HG03139 (cell line): ENCODE results near the gene ZP1.
"Not testable (repeated sequence)": the region's sequence is repeated elsewhere in the genome, so short reads cannot be mapped to it uniquely, and the experiment has no call there.

Source experiments
- ATAC-seq: cut with Tn5 transposase; IDR thresholded peaks from one replicate; pipeline ENCODE4 v1.9.1; 2021; ENCODE audit not compliant: unreplicated experiment

Gene ZP1

GRCh38 chr11:60866911-60867870 is at the start of gene ZP1:
Gene ZP1, plus strand, starts transcription at chr11:60867542. Its CDS starts 20 bp downstream, at chr11:60867562.
- no peak for ATAC-seq

DNA sequence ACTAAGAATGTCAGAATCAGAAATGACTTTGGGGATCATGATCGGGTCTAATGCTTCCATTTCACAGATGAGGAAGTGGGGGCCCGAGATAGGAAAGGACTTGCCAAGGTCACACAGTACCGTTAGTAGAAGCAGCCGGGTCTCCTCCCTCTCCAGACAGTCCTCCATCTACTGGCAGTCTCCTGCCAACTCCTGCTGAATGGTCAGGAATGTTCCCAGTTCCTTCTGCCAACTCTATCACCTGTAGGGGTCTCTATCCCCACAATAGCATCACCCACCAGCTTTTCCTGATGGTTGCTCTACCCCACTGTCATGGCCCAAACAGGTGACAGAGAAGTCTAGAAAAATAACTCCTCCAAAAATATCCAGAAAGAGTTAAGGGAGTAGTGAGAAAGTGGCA is 49.3 kb upstream of the ZP1 start:
- ATAC-seq: no peak

GRCh38 chr11:60821827-60822599 is 45.3 kb upstream of the ZP1 start:
- ATAC-seq: no peak

GRCh38 chr11:60823745-60824306 is 43.5 kb upstream of the ZP1 start:
- ATAC-seq: not testable (repeated sequence)

GRCh38 chr11:60825118-60825517 is 42.2 kb upstream of the ZP1 start:
- ATAC-seq: no peak

DNA sequence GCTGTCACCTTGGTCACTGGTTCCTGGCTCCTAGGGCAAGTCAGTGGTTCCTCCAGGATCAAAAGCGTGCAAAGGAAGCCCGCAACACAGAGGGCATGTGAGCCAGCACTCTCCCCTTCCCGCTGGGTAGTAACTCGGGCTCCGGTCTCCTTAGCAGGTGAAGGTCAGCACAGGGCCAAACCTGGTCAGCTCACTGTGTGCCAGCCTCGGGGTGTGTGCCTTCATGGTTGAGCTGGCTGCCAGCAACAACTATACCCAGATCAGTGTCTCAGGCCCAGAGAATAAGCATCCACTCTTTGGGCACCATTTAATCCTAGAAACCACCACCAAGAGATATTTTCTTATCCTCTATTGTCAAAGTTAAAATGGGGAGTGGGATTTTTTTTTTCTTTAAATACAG is 41.6 kb upstream of the ZP1 start:
- ATAC-seq: no peak

GRCh38 chr11:60830478-60831142 is 36.7 kb upstream of the ZP1 start:
- ATAC-seq: no peak

GRCh38 chr11:60831143-60831500 is 36.2 kb upstream of the ZP1 start:
- peak; percentile 77 for ATAC-seq

- ATAC-seq: no peak
Measured at GRCh38 chr11:60831501-60832079, 35.8 kb upstream of the ZP1 start.

DNA sequence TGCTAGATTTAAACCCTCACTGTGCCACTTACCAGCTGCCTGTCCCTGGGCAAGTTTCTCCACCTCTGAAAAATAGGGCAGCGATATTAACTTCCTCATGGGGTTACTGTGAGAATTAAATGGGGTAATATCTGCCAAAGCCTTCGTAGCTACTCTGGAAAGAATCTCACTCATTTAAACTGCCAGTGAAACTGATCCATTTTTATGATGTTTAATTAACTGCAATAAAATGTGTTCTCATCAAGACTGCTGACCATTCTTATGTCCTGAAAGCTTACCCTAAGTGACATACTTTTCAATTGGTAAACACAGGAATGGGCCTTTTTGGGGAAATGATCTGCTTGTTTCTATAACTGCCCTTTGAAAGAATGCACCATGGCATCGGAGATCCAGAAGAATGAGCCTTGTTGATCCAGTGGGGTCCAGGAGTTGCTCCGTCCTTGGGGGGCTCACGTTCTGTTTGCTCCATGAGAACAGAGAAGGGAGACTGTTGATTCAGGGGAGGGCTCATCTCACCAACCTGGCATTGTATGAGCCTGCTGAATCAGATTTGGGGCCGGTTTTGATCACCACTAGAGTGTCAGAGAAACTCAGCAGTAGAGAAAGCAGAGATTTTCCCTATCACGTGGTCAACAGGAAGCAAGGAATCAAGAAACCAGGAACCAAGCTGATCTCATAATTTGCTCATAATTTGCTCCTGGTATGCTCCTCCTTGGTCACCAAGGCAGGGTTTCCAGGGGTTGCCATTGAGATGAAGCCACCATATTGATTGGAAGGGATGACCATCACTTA is 32.4 kb upstream of the ZP1 start:
- no peak for ATAC-seq

GRCh38 chr11:60835534-60835846 is 31.9 kb upstream of the ZP1 start:
- ATAC-seq: no peak

DNA sequence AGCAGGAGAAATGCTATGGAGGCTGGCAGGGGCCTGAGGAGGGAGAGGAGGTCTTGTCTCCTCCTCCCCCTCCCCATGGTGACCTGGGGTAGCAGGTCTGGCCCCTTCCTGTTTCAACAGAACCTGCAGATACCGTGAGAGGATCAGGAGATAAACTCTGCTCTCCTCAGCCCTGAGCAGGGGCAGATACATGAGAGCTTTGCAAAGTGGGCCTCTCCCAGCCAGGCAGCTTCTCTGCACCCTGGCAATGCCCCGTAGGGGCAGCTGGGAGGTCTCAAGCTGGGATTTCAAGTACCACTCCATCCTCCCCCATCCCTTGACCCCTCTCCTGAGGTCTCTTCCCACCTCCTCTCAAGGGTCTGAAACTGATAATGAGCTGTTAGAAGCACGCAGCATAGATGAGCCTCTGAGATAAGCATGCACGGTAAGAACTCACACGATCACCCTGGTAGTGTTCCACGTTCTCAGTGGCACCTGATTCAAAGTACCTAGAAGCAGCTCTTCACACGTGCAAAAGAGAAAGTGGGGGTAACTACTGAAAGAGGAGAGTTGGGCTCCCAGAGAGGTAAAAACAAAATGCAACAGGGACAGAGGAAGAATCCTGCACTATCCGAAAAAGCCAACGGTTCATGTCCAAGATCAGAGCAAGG is 30.4 kb upstream of the ZP1 start:
- no peak for ATAC-seq

DNA sequence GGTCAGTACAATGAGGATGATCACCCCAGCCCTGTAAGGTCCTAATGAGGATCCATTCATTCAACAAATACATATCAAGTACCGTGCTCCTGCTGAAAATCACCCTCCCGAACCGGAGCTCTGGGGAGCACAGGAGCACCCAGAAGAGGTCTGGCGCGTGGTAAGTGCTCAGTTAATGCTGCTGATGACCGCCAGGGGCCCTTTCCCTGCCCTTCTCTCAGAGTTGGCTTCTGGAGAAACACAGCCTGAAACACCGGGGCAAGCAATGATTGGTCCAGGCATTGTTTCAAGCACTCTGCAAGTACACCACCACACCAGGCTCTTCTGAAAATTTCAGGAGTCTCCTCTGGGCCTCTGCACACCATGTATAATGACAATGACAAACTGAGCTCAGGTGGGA is 29.2 kb upstream of the ZP1 start:
- no peak for ATAC-seq

GRCh38 chr11:60840470-60841430 is 26.6 kb upstream of the ZP1 start:
- no peak for ATAC-seq

DNA sequence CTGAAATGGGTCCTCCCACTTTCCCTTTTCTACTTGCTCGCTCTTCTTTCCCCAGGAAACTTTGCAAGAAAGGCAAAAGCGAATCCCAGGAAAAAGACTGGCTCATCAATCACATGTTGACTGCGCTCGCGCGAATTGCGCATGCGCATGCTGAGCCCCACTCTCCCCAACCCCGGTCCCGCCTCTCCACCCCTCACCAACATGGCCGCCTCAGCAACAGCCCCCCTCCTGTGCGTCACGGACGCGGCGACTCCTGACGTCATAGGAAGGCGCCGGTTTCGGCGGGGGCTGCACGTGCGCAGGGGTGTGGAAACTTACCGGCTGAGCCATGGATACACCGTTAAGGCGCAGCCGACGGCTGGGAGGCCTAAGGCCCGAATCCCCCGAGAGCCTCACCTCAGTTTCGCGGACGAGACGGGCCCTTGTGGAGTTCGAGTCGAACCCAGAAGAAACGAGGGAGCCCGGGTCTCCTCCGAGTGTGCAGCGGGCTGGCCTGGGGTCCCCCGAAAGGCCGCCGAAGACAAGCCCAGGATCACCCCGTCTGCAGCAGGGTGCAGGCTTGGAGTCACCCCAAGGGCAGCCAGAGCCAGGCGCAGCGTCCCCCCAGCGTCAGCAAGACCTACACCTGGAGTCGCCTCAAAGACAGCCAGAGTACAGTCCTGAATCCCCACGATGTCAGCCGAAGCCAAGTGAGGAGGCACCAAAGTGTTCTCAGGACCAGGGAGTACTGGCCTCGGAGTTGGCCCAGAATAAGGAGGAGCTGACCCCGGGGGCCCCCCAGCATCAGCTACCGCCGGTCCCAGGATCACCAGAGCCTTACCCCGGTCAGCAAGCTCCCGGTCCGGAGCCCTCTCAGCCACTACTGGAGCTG is 25.3 kb upstream of the ZP1 start, which contains the start of gene CCDC86:
TSS of gene CCDC86 (plus strand) at position 317 of the 871 bp plus-strand sequence. CDS start at position 329, 12 bp downstream.
- peak; percentile 85 for ATAC-seq

- no peak for ATAC-seq
Measured at GRCh38 chr11:60842668-60843600, 24.4 kb upstream of the ZP1 start.
